ENCODE results near the gene LDLR.
"Not testable (repeated sequence)": the region's sequence is repeated elsewhere in the genome, so short reads cannot be mapped to it uniquely, and the experiment has no call there.

The LDLR gene

DNA sequence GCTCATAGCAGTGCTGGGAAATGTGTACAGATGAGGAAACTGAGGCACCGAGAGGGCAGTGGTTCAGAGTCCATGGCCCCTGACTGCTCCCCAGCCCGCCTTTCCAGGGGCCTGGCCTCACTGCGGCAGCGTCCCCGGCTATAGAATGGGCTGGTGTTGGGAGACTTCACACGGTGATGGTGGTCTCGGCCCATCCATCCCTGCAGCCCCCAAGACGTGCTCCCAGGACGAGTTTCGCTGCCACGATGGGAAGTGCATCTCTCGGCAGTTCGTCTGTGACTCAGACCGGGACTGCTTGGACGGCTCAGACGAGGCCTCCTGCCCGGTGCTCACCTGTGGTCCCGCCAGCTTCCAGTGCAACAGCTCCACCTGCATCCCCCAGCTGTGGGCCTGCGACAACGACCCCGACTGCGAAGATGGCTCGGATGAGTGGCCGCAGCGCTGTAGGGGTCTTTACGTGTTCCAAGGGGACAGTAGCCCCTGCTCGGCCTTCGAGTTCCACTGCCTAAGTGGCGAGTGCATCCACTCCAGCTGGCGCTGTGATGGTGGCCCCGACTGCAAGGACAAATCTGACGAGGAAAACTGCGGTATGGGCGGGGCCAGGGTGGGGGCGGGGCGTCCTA, 15.9 kb downstream of the LDLR start:
- DNase-seq (ENCODE audit: low read depth in 2 of 2), result no peak

DNA sequence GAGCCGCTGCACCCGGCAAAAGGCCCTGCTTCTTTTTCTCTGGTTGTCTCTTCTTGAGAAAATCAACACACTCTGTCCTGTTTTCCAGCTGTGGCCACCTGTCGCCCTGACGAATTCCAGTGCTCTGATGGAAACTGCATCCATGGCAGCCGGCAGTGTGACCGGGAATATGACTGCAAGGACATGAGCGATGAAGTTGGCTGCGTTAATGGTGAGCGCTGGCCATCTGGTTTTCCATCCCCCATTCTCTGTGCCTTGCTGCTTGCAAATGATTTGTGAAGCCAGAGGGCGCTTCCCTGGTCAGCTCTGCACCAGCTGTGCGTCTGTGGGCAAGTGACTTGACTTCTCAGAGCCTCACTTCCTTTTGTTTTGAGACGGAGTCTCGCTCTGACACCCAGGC, 17.2 kb downstream of the LDLR start:
- DNase-seq (ENCODE audit: low read depth in 2 of 2), result no peak

- no peak for DNase-seq (ENCODE audit: low read depth in 2 of 2)
Measured at GRCh38 chr19:11108746-11109145, 19.5 kb downstream of the LDLR start.

- no peak for DNase-seq (ENCODE audit: low read depth in 2 of 2)
Measured at GRCh38 chr19:11111117-11111770, 22.0 kb downstream of the LDLR start.

- no peak for DNase-seq (ENCODE audit: low read depth in 2 of 2)
Measured at GRCh38 chr19:11111771-11112144, 22.5 kb downstream of the LDLR start.

DNA sequence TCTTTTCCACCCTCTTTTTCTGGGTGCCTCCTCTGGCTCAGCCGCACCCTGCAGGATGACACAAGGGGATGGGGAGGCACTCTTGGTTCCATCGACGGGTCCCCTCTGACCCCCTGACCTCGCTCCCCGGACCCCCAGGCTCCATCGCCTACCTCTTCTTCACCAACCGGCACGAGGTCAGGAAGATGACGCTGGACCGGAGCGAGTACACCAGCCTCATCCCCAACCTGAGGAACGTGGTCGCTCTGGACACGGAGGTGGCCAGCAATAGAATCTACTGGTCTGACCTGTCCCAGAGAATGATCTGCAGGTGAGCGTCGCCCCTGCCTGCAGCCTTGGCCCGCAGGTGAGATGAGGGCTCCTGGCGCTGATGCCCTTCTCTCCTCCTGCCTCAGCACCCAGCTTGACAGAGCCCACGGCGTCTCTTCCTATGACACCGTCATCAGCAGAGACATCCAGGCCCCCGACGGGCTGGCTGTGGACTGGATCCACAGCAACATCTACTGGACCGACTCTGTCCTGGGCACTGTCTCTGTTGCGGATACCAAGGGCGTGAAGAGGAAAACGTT, 24.0 kb downstream of the LDLR start:
- no peak for DNase-seq (ENCODE audit: low read depth in 2 of 2)

GRCh38 chr19:11115042-11115441, 25.8 kb downstream of the LDLR start:
- no peak for DNase-seq (ENCODE audit: low read depth in 2 of 2)

GRCh38 chr19:11115895-11116446, 26.7 kb downstream of the LDLR start:
- DNase-seq (ENCODE audit: low read depth in 2 of 2), result no peak

GRCh38 chr19:11116507-11116906, 27.2 kb downstream of the LDLR start:
- no peak for DNase-seq (ENCODE audit: low read depth in 2 of 2)

DNA sequence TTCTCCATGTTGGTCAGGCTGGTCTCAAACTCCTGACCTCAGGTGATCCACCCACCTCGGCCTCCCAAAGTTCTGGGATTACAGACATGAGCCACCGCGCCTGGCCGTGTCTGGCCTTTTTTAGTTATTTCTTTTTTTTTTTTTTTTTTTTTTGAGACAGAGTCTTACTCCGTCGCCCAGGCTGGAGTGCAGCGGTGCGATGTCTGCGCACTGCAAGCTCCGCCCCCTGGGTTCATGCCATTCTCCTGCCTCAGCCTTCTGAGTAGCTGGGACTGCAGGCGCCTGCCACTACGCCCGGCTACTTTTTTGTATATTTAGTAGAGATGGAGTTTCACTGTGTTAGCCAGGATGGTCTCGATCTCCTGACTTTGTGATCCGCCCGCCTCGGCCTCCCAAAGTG, 32.7 kb downstream of the LDLR start:
- DNase-seq (ENCODE audit: low read depth in 2 of 2), result not testable (repeated sequence)

DNA sequence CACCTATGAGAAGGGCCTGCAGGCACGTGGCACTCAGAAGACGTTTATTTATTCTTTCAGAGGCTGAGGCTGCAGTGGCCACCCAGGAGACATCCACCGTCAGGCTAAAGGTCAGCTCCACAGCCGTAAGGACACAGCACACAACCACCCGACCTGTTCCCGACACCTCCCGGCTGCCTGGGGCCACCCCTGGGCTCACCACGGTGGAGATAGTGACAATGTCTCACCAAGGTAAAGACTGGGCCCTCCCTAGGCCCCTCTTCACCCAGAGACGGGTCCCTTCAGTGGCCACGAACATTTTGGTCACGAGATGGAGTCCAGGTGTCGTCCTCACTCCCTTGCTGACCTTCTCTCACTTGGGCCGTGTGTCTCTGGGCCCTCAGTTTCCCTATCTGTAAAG, 33.9 kb downstream of the LDLR start:
- DNase-seq (ENCODE audit: low read depth in 2 of 2), result no peak

- DNase-seq (ENCODE audit: low read depth in 2 of 2), result not testable (repeated sequence)
Measured at GRCh38 chr19:11124157-11124556, 34.9 kb downstream of the LDLR start.

DNA sequence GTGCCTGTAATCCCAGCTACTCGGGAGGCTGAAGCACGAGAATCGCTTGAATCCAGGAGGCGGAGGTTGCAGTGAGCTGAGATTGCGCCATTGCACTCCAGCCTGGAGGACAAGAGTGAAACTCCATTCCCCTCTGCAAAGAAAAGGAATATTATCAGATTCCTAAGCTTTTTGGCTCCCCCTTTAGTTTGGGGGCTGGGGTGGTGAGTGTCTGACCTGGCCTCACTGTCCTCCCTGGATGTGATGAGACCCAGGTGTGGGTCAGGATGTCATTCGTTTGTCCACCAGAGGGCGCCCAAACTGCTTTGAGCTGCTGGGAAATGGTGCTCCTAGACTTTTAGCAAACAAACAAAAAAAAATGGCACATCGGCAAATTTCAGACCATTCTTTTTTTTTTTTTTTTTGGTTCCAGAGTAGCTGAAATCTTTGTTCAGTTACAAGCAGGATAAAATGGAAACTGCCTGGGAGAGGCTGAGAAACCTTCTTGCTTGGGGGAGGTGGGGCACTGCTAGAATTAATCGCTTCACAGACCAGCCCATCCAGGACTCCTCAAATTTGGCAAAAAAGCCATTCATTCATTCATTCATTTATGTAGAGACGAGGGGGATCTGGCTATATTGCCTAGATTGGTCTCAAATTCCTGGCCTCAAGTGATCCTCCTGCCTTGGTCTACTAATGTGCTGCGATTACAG, 36.9 kb downstream of the LDLR start:
- DNase-seq (ENCODE audit: low read depth in 2 of 2), result no peak

GRCh38 chr19:11127905-11128304, 38.6 kb downstream of the LDLR start:
- no peak for DNase-seq (ENCODE audit: low read depth in 2 of 2)

GRCh38 chr19:11130824-11131455, 41.7 kb downstream of the LDLR start:
- DNase-seq (ENCODE audit: low read depth in 2 of 2), result no peak

- DNase-seq (ENCODE audit: low read depth in 2 of 2), result no peak
Measured at GRCh38 chr19:11131471-11131870, 42.2 kb downstream of the LDLR start.

- DNase-seq (ENCODE audit: low read depth in 2 of 2), result no peak
Measured at GRCh38 chr19:11136400-11137101, 47.3 kb downstream of the LDLR start.

- peak; percentile 80 to 81 for DNase-seq (ENCODE audit: low read depth in 2 of 2)
Measured at GRCh38 chr19:11137542-11138384, 48.5 kb downstream of the LDLR start.

DNA sequence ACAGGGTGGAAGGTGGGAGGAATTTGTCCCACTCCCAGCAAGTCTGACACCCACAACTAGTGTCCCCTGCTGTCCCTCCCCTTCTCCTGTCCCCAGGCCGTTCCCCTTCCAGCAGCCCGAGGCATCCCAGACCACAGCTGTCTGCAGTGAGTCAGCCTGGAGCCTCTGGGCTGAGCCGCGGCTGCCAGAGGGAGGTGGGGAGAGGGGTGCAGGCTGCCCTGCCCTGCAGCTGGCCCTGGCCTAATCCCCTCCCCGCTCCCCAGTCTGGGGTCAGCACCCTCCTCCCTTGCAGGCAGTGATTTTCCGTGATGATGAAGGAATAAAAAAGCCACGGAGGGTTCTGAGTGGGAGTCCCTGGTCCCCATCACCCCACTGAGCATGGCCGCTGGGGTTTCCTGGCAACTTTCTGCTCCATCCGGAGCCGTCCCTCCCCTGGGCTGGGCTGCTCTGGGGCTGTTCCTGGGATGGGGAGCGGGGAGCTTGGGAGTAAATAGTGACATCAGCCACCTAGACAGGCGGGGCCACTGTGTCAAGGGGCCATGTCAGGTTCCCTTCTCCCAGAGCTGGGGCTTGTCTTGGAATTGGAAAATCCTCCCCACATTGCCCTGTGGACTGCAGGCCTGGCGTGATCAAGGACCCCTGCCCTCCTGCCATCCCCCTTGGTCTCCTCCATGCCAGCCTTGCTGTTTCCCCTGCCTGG, 49.5 kb downstream of the LDLR start:
- DNase-seq (ENCODE audit: low read depth in 2 of 2), result no peak

GRCh38 chr19:11140023-11140538, 50.8 kb downstream of the LDLR start:
- DNase-seq (ENCODE audit: low read depth in 2 of 2), result not testable (repeated sequence)
